MV-4-11 (cell line): ENCODE measurements around the gene DEAF1.
"Not testable (repeated sequence)": the region's sequence is repeated elsewhere in the genome, so short reads cannot be mapped to it uniquely, and the experiment has no call there.

Source experiments
- DNase-seq: peaks from one replicate; lab custom pipeline; 2025; lab: John Stamatoyannopoulos, UW

DEAF1 gene

DNA sequence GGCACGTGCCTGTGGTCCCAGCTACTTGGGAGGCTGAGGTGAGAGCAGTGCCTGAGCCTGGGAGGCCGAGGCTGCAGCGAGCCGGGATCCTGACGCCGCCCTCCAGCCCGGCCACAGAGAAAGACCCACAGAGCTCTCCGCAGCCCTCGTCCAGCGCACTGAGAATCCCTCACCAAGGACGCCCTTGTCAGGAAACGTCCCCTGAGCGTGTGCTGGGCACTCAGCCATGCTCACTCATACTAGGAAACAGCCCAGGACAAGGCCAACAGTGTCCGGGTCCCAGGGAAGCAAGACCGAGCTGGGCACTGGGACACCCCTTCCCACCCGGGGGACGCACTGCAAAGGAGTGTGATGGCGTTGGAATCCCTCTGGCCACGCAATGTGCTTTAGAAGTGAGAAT is 14.5 kb downstream of the DEAF1 start:
- no peak for DNase-seq

DNA sequence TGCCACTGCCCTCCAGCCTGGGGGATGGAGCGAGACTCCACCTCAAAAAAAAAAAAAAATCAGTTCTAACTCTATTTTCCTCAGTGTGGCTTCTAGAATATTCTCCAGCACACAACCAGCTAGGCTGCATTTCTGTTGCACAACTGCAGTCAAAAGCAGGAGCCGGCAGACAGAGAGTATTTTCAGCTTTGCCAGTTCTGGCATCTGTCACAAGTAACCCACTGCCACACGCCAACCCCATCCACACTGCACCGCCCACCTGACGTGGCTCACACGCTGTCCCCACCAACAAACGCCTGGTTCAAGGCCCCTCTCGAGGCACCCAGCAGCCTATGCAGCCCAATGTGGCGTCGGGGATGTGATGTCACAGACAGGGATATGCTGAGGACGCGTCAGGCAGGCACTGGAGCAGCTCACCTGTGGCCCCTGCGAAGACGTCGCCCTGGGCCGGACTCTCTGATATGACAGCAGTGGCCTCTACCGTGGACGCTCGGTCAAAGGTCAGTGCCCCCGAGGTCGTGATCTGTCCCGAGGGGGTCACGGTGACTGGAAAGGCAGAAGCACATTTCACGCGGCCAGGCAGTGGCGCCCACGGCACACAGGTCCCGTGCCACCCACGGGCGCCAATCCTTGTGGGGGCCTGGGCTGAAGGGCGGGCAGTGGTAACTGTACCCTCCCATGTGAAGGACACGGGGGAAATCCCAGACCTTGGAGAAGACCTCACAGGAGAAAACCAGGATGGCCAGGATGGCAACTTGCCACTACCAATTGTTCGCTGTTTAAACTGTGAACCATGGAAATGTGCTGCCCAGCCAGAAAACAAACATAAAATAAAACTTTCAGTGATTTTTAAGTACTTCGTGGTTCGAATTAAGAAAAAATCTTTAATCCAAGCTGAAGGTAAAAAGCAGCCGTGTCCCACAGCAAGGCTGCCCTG is 15.5 kb downstream of the DEAF1 start:
- no peak for DNase-seq

- no peak for DNase-seq
Observed at GRCh38 chr11:678297-678696, 16.7 kb downstream of the DEAF1 start.

- DNase-seq = no peak
Observed at GRCh38 chr11:674406-674805, 20.6 kb downstream of the DEAF1 start.

DNA sequence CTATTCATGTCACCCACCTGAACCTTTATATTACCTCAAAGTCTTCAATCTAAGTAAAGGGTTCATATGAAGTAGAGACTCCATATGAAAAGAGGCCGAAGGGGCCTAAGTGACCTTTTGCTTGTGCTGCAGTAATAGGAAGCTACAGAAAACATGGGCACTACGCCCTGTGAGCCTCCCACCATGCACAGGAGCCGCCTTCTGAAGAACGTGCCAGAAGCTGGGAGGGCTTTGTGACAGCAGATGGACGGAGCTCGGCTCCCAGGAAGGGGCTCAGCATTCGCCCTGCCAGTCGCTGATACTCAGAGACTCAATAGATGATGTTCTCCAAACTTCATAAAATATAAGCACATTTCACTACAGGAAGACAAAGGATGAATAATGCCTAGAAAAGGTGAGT is 21.2 kb downstream of the DEAF1 start:
- no peak for DNase-seq

DNA sequence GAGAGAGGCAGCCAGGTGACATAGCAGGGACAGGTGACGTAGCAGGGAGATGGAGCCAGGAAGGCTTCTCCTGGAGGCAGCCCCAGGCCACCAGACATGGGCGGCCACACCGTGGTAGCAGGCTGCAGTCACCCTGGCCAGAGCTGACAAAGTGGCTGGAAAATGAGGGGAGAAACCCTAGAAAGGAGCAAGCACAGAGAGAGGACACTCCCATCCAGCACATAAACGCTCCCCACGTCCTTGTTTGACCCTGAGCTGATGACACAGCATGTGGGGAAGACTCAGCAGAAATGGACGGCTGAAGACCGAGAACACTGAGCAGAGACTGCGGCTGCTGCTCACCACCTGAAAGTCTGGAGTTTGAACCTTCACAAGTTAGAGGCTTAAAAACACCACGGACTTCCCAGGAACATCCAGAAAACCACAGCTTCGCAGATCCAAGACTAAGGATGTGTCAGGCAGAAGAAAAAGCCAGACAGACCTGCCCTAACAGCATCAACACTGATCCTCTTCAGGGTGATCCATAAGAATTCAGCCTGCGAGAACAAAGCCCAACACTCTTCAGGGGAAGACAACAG is 29.2 kb downstream of the DEAF1 start:
- DNase-seq = no peak

DNA sequence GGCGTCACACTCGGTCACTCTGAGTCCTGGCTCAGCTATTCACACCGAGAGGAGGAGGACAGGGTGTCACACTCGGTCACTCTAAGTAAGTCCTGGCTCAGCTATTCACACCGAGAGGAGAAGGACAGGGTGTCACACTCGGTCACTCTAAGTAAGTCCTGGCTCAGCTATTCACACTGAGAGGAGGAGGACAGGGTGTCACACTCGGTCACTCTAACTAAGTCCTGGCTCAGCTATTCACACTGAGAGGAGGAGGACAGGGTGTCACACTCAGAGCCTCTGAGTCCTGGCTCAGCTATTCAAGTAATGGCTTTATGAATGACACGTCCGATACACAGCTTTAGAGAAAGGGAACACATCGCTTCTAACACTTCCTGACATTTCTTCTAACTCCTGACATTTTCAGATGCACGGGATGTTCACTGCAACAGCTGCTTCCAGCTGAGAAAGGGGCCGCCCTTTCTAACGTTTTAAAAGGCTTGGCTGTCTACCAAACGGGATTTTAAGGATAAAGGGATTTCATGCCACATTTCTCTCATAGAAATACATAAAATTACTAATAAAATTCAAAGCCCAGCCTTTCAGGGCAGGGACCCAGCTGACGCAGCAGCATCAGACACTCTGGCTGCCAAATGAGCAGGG is 29.8 kb downstream of the DEAF1 start:
- no peak for DNase-seq

DNA sequence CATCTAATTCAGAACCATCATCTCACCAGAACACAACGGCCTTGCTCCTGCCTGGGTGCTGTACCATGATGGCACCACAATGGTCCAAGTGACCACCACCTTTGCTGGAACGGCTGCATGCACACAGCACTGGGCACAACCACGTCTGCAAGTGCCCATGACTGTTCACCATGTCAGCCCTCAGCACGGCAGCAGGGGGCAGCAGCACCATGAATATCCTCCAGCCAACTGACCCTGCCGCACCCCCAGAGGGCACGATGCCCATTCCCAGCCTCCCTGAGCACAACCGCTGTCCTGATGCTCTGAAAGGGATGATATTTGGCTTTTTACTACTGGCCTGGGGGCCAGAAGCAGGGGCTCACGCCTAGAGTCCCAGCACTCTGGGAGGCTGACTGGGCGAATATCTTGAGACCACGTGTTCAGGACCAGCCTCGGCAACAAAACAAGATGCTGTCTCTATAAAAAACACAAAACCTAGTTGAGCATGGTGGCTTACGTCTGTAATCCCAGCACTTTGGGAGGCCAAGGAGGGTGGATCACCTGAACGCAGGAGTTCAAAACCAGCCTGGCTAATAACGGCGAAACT is 32.2 kb downstream of the DEAF1 start:
- no peak for DNase-seq

DNA sequence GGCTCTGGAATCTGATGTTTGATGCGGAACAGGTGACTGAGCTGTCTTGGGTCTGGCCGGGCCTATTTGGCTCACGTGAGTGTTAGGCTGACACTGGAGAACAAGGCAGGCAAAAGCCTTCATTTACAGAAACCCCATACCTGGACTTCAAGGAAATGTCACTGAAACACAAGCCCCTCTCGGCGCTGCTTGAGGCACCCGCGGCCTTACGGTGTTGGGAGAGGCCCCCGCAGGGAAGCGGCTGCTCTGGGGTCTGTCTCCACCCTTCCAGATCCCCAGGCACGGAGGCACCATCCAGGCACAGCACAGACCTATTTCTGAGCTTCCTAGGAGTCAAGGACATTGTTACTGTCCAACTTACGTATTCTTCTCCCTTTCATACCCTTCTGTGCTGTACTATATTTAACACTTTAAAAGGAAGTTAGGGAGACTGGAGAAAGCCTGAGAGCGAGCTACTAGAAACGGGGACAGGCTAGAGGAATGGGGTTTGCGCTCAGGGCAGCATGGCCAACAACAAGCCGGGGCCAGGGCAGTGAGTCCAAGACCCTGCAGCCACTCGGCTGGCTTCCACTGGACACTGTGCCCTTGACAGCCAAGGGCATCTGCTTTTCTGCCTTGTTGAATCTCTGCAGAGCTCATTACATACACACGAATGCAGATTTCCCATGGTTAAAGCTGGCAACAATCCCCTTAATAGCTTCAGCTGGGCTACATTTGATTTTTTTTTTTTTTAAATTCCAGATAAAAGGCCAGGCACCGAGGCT is 34.2 kb downstream of the DEAF1 start:
- no peak for DNase-seq

DNA sequence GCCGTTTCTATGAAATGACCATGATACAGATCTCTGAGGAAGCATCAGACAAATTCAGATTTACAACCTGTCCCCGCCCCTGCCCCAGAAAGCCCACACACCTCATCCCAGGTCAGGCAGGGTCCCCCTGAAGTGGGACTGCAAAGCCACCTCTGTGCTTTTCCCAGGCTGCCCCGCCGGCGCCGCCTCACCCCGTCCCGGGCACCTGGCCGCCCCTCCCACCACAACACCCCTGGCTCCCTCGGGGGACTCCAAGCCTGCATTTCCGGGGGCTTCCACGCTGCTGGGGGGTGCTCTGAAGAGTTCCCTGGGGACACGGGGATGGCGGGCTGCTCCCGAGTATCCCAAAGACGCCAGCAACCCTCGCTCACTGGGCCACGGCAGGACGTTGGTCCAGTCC is 34.7 kb downstream of the DEAF1 start:
- no peak for DNase-seq

DNA sequence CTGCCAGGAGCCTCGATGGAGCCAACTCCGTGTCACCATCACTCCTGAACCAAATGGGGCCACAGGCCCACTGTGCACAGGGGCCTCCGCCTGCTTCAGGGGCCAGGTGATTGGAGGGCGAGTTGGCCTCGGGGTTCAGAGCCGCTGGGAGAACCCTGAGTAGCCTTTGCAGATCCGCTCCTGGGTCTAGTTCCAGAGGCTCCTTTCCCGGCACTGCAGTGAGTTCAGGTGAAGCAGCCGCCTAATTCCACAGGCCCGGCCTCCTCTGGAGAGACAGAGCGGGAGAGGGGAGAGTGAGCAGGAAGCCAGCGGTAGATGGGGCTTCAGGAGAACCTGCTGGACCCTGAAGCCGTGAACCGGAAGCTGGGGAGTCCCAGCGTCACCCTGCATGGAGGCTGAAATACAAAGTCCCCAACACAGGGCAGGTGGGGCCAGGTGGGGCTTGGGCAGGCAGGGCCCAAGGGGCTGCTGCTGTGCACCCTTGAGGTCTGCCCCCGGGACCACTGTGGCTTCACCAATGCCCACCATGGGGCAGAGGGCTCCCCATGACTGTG is 35.4 kb downstream of the DEAF1 start:
- no peak for DNase-seq

DNA sequence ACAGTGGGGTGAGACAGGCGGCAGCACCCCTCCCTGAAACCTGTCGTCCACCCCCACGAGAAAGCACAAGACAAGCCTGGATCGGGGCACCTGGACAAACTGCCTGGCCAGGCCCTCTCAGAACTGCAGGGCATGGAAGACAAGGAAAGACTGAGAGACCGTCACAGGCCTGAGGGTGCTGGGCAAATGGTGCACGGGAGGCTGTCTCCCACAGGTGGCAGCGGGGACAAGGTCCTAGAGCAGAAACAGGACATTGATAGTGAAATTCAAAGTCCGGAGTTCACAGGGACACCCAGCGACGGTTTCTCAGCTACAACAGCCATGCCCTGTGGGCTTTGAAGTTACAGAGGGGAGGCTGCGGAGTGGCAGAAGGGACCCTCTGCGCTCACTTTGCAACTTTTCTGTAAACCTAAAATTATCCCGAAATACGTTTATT is 37.3 kb downstream of the DEAF1 start:
- DNase-seq = no peak

DNA sequence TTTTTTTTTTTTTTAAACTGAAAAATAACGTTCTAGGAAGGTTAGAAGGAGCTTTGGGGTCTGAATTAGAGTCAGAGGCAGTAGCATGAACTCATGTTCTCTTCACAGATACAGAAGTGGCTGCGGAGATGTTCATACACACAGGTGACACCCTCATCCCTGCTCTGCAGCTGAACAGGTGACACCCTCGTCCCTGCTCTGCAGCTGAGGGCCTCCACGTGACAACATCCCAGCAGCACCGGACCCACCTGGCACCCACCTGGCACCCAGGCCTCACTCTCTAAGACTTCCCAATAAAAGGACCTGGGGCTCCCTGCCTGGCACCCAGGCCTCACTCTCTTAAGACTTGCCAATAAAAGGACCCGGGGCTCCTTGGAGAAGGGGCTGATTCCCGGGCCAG is 38.2 kb downstream of the DEAF1 start:
- no peak for DNase-seq

DNA sequence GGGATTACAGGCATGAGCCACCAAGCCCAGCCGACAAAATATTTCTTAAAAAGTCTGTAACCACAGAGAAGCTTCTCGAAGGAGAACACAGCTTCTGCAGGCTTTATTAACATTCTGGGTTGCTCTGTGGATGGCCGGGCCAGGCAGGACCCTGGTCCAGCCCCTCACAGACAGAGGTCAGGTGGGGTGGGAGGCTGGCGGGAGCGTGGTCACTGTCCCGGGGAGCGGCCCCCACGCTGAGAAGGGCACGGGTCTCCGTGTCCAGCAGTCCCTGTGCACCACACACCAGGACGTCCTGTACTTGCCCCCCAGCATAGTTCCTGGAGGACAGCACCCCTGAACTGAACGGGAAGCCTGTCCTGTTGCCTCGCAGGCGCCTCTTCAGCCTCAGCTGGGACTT is 38.6 kb downstream of the DEAF1 start:
- DNase-seq = no peak

DNA sequence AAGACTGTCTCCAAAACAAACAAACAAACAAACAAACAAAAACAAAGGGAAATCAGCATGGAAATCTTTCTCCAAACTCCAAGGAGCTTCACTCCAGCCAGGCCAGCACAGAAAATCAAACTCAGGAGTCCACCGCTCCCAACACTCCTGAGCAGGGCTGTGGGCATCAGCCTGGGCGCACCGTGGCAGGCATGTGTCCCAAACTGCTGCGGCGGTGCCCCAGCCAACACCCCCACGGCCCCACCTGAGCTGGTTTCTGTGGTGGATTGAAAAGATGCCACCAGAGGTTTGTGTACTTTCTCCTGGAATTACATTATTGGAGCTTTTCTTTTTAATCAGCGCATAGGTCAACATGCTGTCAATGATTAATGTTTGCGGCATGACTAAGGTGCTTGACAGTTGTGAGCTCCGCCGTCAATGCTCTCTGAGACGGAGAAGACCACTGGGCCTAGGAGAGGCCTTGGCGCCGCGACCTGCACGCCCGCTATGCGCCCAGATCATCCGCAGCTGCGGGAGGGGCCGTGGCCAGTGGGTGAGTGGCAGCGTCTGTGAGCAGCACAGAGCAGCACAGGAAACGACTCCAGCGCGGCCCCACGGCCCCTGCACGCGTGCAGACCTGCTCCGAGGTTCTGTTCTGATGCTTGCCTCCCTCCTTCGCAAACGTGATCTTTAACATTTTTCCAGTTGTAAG is 39.8 kb downstream of the DEAF1 start:
- DNase-seq = no peak

GRCh38 chr11:654444-654843 is 40.6 kb downstream of the DEAF1 start:
- DNase-seq = not testable (repeated sequence)

DNA sequence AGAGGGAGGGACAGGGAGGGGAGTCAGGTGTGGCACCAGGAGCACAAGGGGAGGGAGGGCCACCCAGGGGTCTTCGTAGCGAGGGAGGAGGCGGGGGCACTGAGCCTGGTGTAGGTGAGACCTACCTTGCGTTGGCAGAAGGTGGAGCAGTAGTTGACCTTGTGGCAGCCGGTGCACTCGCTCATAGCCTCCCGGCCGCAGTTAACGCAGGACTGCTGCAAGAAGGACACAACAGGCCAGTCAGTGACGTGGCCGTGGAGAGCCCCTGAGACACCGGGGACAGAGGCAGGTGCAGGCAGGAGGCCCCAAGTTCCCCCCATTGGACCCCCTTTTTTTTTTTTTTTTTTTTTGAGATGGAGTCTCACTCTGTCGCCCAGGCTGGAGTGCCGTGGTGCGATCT is 41.2 kb downstream of the DEAF1 start:
- DNase-seq = no peak

DNA sequence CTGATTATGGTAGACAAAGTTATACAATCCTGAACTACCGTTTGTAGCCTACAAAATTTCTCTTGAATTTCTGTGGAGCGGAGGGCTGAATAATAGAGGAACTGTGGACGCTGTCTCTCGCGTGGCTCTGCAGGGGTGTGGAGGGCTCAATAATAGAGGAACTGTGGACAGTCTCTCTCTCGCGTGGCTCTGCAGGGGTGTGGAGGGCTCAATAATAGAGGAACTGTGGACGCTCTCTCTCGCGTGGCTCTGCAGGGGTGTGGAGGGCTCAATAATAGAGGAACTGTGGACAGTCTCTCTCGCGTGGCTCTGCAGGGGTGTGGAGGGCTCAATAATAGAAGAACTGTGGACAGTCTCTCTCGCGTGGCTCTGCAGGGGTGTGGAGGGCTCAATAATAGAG is 41.9 kb downstream of the DEAF1 start:
- DNase-seq = peak; percentile 68

- no peak for DNase-seq
Observed at GRCh38 chr11:650482-650881, 44.5 kb downstream of the DEAF1 start.

DNA sequence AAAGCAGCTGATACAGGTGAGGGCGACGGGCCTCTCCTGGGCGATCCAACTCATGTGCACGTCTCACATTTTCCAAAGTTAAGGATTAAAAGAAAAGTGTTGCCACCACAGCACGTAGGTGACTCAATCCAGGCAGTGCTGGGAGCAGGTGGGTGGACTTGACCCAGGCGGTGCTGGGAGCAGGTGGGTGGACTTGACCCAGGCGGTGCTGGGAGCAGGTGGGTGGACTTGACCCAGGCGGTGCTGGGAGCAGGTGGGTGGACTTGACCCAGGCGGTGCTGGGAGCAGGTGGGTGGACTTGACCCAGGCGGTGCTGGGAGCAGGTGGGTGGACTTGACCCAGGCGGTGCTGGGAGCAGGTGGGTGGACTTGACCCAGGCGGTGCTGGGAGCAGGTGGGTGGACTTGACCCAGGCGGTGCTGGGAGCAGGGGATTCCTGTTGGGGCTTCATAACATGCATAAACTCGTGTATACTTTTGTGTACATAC is 47.3 kb downstream of the DEAF1 start:
- not testable (repeated sequence) for DNase-seq

DNA sequence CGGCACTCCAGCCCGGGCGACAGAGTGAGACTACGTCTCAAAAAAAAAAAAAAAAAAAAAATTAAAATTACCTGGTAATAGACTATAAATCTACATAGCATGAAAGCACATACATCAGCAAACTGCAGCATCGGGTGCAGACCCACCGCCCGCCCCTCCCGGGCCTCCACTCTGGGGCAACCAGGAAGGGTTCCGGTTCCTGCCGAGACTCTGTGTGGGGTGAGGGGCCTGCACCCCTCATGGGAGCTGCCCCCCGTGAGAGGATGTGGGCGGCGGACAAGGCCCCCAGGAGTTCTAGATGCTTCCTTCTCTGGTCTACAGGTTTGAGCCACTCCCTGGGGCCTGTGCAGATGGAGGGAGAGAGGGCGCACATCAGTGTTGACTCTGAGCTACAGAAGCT is 48.8 kb downstream of the DEAF1 start:
- no peak for DNase-seq
